Measurements from ENCODE around the gene FRG2. TPM values are rescaled to one million over a fixed set of nuclear protein-coding genes. Genes with fewer than 3 reads are reported as not detected.
"Not testable (repeated sequence)": the region's sequence is repeated elsewhere in the genome, so short reads cannot be mapped to it uniquely, and the experiment has no call there.

FRG2 gene
- total RNA-seq, 1 experiment from 2014 or later, result not detected

GRCh38 chr4:190064342-190064741, 37.3 kb upstream of the FRG2 start, which contains the start of gene DBET:
Gene DBET, plus strand, starts transcription at chr4:190064502.
- peak; percentile 72 for ATAC-seq
- H3K79me2 ChIP-seq (ENCODE audit: insufficient read depth, low read length); H3K27me3 ChIP-seq (ENCODE audit: insufficient read depth, low read length); H3K4me3 ChIP-seq (replicated peaks in 1 of 2; ENCODE audit: low read depth in 1 of 2, low read length in 2 of 2); RAD21 ChIA-PET (ENCODE audit: low non-redundant PET in 1 of 2, low total read pairs in 2 of 2, uncharacterized antibody in 2 of 2, unreplicated experiment in 2 of 2); POLR2A ChIA-PET; H3K36me3 ChIP-seq (ENCODE audit: control insufficient read depth in 1 of 2, insufficient read depth in 2 of 2, low read length in 2 of 2); H3K4me1 ChIP-seq (ENCODE audit: control insufficient read depth in 1 of 2, insufficient read depth in 2 of 2, low read length in 2 of 2); H4K20me1 ChIP-seq (ENCODE audit: insufficient read depth); BruUV-seq (replicated peaks); CTCF ChIA-PET; H2AFZ ChIP-seq (ENCODE audit: low read depth, low read length, poor library complexity, severe bottlenecking); H3K4me2 ChIP-seq (ENCODE audit: low read length); H3K9me2 ChIP-seq (ENCODE audit: insufficient read depth); H3K9me3 ChIP-seq (ENCODE audit: control insufficient read depth in 1 of 2, insufficient read depth in 1 of 2, low read depth in 1 of 2, low read length in 2 of 2); intact Hi-C loops (cut with micrococcal nuclease); DNase-seq (ENCODE audit: low read depth, low spot score); H3K9ac ChIP-seq (ENCODE audit: low read length); H3K27ac ChIP-seq (ENCODE audit: low read depth, low read length): not testable (repeated sequence)
- 0 out of 6 replicates have a peak, but pooled peaks of 1 of the 3 experiments have one; percentile 8 for TF ChIP-seq CTCF (IDR thresholded peaks at IDR 0.05 in 2 of 3, conservative IDR thresholded peaks at IDR 0.05 in 1 of 3; ENCODE audit: borderline replicate concordance in 1 of 3, insufficient read depth in 1 of 3, low read depth in 2 of 3, low read length in 2 of 3)

- POLR2A ChIA-PET; H3K79me2 ChIP-seq (ENCODE audit: insufficient read depth, low read length); H3K4me1 ChIP-seq (ENCODE audit: control insufficient read depth in 1 of 2, insufficient read depth in 2 of 2, low read length in 2 of 2); H3K4me2 ChIP-seq (ENCODE audit: low read length); H2AFZ ChIP-seq (ENCODE audit: low read depth, low read length, poor library complexity, severe bottlenecking); CTCF ChIA-PET; BruUV-seq (replicated peaks); intact Hi-C loops (cut with micrococcal nuclease); H3K27ac ChIP-seq (ENCODE audit: low read depth, low read length); DNase-seq (ENCODE audit: low read depth, low spot score); H3K36me3 ChIP-seq (ENCODE audit: control insufficient read depth in 1 of 2, insufficient read depth in 2 of 2, low read length in 2 of 2); H3K9me2 ChIP-seq (ENCODE audit: insufficient read depth); RAD21 ChIA-PET (ENCODE audit: low non-redundant PET in 1 of 2, low total read pairs in 2 of 2, uncharacterized antibody in 2 of 2, unreplicated experiment in 2 of 2); H3K9me3 ChIP-seq (ENCODE audit: control insufficient read depth in 1 of 2, insufficient read depth in 1 of 2, low read depth in 1 of 2, low read length in 2 of 2); H3K9ac ChIP-seq (ENCODE audit: low read length); H3K4me3 ChIP-seq (replicated peaks in 1 of 2; ENCODE audit: low read depth in 1 of 2, low read length in 2 of 2); H3K27me3 ChIP-seq (ENCODE audit: insufficient read depth, low read length); H4K20me1 ChIP-seq (ENCODE audit: insufficient read depth); ATAC-seq: not testable (repeated sequence)
These were observed 31.9 kb upstream of the FRG2 start for GRCh38 chr4:190058997-190059396.

GRCh38 chr4:190049378-190050239, 22.6 kb upstream of the FRG2 start:
- RAD21 ChIA-PET (ENCODE audit: low non-redundant PET in 1 of 2, low total read pairs in 2 of 2, uncharacterized antibody in 2 of 2, unreplicated experiment in 2 of 2); CTCF ChIA-PET; H3K4me2 ChIP-seq (ENCODE audit: low read length); intact Hi-C loops (cut with micrococcal nuclease); POLR2A ChIA-PET; H3K79me2 ChIP-seq (ENCODE audit: insufficient read depth, low read length); H2AFZ ChIP-seq (ENCODE audit: low read depth, low read length, poor library complexity, severe bottlenecking); H3K9ac ChIP-seq (ENCODE audit: low read length); DNase-seq (ENCODE audit: low read depth, low spot score); H3K4me1 ChIP-seq (ENCODE audit: control insufficient read depth in 1 of 2, insufficient read depth in 2 of 2, low read length in 2 of 2); H3K27ac ChIP-seq (ENCODE audit: low read depth, low read length); H3K9me2 ChIP-seq (ENCODE audit: insufficient read depth); H4K20me1 ChIP-seq (ENCODE audit: insufficient read depth); BruUV-seq (replicated peaks); H3K36me3 ChIP-seq (ENCODE audit: control insufficient read depth in 1 of 2, insufficient read depth in 2 of 2, low read length in 2 of 2); H3K27me3 ChIP-seq (ENCODE audit: insufficient read depth, low read length); H3K9me3 ChIP-seq (ENCODE audit: control insufficient read depth in 1 of 2, insufficient read depth in 1 of 2, low read depth in 1 of 2, low read length in 2 of 2): not testable (repeated sequence)
- H3K4me3 ChIP-seq (replicated peaks in 1 of 2; ENCODE audit: low read depth in 1 of 2, low read length in 2 of 2), result peak overlapping the region; percentile 21 to 23; a peak in 2 of 4 replicates
- peak; percentile 97 for ATAC-seq

GRCh38 chr4:190047627-190048026, 20.6 kb upstream of the FRG2 start:
- ATAC-seq, result peak; percentile 54; the same call in 1 of the 2 replicates
- BruUV-seq (replicated peaks); H3K79me2 ChIP-seq (ENCODE audit: insufficient read depth, low read length); H3K9me2 ChIP-seq (ENCODE audit: insufficient read depth); H3K27ac ChIP-seq (ENCODE audit: low read depth, low read length); CTCF ChIA-PET; H4K20me1 ChIP-seq (ENCODE audit: insufficient read depth); H3K9me3 ChIP-seq (ENCODE audit: control insufficient read depth in 1 of 2, insufficient read depth in 1 of 2, low read depth in 1 of 2, low read length in 2 of 2); RAD21 ChIA-PET (ENCODE audit: low non-redundant PET in 1 of 2, low total read pairs in 2 of 2, uncharacterized antibody in 2 of 2, unreplicated experiment in 2 of 2); H3K9ac ChIP-seq (ENCODE audit: low read length); H3K4me3 ChIP-seq (replicated peaks in 1 of 2; ENCODE audit: low read depth in 1 of 2, low read length in 2 of 2); intact Hi-C loops (cut with micrococcal nuclease); H3K4me1 ChIP-seq (ENCODE audit: control insufficient read depth in 1 of 2, insufficient read depth in 2 of 2, low read length in 2 of 2); H3K36me3 ChIP-seq (ENCODE audit: control insufficient read depth in 1 of 2, insufficient read depth in 2 of 2, low read length in 2 of 2); H3K27me3 ChIP-seq (ENCODE audit: insufficient read depth, low read length); H3K4me2 ChIP-seq (ENCODE audit: low read length); POLR2A ChIA-PET; DNase-seq (ENCODE audit: low read depth, low spot score); H2AFZ ChIP-seq (ENCODE audit: low read depth, low read length, poor library complexity, severe bottlenecking): not testable (repeated sequence)
